Measurements from ENCODE around the gene MARCHF4. TPM values are rescaled to one million over a fixed set of nuclear protein-coding genes. Genes with fewer than 3 reads are reported as not detected.

Gene MARCHF4
- total RNA-seq, 2 donors from 2014 or later, result 0.14 TPM; not detected in 1

DNA sequence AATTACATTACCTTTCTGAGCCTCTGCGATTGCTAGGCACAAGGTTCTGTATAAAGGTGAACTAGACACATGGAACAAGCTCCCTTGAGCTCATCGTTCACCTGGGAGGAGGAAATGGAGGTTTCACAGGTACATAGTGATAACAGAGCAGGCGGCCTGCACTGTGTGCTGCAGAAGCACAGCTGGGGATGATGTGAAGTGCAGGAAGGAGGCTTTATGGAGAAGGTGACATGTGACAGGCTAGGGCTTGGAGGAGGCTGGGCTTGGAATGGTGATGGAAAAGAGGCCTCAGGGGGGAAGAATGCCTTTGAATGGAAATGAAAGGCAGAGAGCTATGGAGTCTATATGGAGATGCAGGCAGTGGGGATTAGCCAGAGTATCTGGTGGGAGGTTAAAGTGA is 22.9 kb downstream of the MARCHF4 start:
- no peaks in the 10 kb centered on the region for H3K36me3 ChIP-seq
- no peaks in the 10 kb centered on the region for H3K4me1 ChIP-seq (ENCODE audit: control insufficient read depth in 1 of 2, low read depth in 2 of 2)
- no peaks in the 10 kb centered on the region for H3K27me3 ChIP-seq (replicated peaks; ENCODE audit: insufficient read depth)
- no peaks in the 10 kb centered on the region for H3K9me3 ChIP-seq
- no peak overlapping the region for H3K4me3 ChIP-seq
- TF ChIP-seq, protein P1, sequence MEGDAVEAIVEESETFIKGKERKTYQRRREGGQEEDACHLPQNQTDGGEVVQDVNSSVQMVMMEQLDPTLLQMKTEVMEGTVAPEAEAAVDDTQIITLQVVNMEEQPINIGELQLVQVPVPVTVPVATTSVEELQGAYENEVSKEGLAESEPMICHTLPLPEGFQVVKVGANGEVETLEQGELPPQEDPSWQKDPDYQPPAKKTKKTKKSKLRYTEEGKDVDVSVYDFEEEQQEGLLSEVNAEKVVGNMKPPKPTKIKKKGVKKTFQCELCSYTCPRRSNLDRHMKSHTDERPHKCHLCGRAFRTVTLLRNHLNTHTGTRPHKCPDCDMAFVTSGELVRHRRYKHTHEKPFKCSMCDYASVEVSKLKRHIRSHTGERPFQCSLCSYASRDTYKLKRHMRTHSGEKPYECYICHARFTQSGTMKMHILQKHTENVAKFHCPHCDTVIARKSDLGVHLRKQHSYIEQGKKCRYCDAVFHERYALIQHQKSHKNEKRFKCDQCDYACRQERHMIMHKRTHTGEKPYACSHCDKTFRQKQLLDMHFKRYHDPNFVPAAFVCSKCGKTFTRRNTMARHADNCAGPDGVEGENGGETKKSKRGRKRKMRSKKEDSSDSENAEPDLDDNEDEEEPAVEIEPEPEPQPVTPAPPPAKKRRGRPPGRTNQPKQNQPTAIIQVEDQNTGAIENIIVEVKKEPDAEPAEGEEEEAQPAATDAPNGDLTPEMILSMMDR (IDR thresholded peaks at IDR 0.05), result no peak
- H3K27ac ChIP-seq, result no peak overlapping the region
- ATAC-seq (ENCODE audit: insufficient number of reproducible peaks, low FRiP score, low read depth) (no peak), DNase-seq (ENCODE audit: low spot score) (no peak)

DNA sequence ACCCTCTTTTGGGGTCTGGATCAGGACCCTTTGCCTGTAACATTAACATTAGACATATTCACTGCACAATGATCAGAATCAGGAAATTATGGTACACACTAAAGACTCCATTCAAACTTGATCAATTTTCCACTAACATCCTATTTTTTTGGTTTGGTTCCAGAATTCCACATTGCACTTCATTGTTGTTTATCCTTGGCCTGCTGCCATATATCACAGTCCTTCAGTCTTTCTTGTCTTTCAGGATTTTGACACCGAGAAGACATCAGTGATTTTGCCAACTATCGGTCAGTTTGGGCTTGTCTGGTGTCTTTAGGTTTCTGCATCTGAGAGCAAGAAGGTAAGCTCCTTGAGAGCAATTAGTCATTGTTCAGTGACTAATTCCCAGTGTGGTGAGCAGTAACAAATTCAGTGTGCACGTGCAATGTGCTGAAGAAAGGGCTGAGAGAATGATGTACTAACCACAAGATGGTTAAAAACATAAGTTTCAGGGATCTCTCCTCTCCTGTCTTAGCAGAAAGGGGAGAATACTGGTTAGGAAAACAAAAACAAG is 23.5 kb downstream of the MARCHF4 start:
- H3K9me3 ChIP-seq, result no peaks in the 10 kb centered on the region
- no peaks in the 10 kb centered on the region for H3K36me3 ChIP-seq
- H3K4me1 ChIP-seq (ENCODE audit: control insufficient read depth in 1 of 2, low read depth in 2 of 2), result no peaks in the 10 kb centered on the region
- TF ChIP-seq, protein P1 (IDR thresholded peaks at IDR 0.05), result no peak
- no peak overlapping the region for H3K27ac ChIP-seq
- DNase-seq (ENCODE audit: low spot score), result no peak
- H3K27me3 ChIP-seq (replicated peaks; ENCODE audit: insufficient read depth), result no peaks in the 10 kb centered on the region
- no peak for ATAC-seq (ENCODE audit: insufficient number of reproducible peaks, low FRiP score, low read depth)
- H3K4me3 ChIP-seq, result no peak overlapping the region

DNA sequence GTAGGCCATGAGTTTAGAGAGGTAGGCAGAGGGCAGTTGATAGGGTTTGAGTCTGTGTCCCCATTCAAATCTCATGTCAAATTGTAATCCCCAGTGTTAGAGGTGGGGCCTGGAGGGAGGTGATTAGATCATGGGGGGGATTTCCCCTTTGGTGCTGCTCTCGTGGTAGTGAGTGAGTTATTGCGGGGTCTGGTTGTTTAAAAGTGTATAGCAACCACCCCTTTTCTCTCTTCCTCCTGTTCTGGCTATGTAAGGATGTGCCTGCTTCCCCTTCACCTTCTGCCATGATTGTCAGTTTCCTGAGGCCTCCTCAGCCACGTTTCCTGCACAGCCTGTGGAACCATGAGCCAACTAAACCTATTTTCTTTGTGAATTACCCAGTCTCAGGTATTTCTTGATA is 25.5 kb downstream of the MARCHF4 start:
- TF ChIP-seq, protein P1 (IDR thresholded peaks at IDR 0.05), result no peak
- Histone ChIP-seq H3K9me3 (no peaks in the 10 kb centered on the region), H3K27me3 (replicated peaks; ENCODE audit: insufficient read depth) (no peaks in the 10 kb centered on the region), H3K36me3 (no peaks in the 10 kb centered on the region), H3K4me3 (no peak overlapping the region), H3K4me1 (ENCODE audit: control insufficient read depth in 1 of 2, low read depth in 2 of 2) (no peaks in the 10 kb centered on the region), H3K27ac (no peak overlapping the region)
- ATAC-seq (ENCODE audit: insufficient number of reproducible peaks, low FRiP score, low read depth) (no peak), DNase-seq (ENCODE audit: low spot score) (no peak)

DNA sequence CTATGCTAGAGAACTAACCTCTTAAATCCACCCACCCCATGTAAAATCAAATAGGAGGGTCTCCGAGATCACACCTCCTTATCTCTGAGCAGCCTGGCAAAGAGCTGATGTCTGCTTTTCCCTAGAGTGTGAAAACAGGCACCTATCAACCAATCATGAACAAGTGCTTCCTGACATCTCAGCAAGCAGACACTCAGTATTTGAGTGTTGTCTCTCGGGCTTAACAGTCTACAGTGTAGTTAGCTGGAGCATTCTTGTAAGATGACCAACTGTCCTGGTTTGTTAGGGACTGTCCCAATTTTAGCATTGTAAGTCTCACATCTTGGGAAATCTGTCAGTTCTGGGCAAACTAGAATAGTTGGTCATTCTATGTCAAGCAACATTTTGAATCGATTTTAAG is 26.4 kb downstream of the MARCHF4 start:
- Histone ChIP-seq H3K9me3 (no peaks in the 10 kb centered on the region), H3K36me3 (no peaks in the 10 kb centered on the region), H3K27ac (no peak overlapping the region), H3K4me3 (no peak overlapping the region), H3K27me3 (replicated peaks; ENCODE audit: insufficient read depth) (no peaks in the 10 kb centered on the region), H3K4me1 (ENCODE audit: control insufficient read depth in 1 of 2, low read depth in 2 of 2) (peaks cover under 1 to 5% of the 10 kb centered on the region in 2 donors)
- TF ChIP-seq, protein P1 (IDR thresholded peaks at IDR 0.05), result no peak
- ATAC-seq (ENCODE audit: insufficient number of reproducible peaks, low FRiP score, low read depth) (no peak), DNase-seq (ENCODE audit: low spot score) (no peak)

DNA sequence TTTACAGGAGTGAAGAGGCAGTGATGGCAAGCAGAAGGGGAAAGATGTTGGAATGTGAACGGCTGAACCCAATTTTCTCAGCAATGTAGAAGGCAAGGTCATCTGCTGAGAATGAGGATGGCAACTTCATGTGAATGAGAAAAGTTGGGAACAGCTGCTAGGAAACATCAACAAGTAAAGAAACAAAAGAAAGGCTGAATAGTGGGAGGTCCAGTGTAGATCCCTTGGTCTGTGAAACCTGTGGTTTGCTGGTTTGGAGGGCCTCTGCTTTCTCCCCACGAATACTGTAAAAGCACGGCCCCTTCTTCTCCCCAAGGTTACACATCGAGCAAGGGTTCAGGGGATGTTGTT is 27.4 kb downstream of the MARCHF4 start:
- no peak for DNase-seq (ENCODE audit: low spot score)
- H3K27me3 ChIP-seq (replicated peaks; ENCODE audit: insufficient read depth), result no peaks in the 10 kb centered on the region
- H3K4me1 ChIP-seq (ENCODE audit: control insufficient read depth in 1 of 2, low read depth in 2 of 2), result peaks cover 10 to 14% of the 10 kb centered on the region in 2 donors
- no peaks in the 10 kb centered on the region for H3K36me3 ChIP-seq
- H3K9me3 ChIP-seq, result no peaks in the 10 kb centered on the region
- H3K4me3 ChIP-seq, result no peak overlapping the region
- H3K27ac ChIP-seq, result no peak overlapping the region
- TF ChIP-seq, protein P1 (IDR thresholded peaks at IDR 0.05), result no peak
- ATAC-seq (ENCODE audit: insufficient number of reproducible peaks, low FRiP score, low read depth), result no peak

All from thoracic aorta (tissue), 2 donors.